GM12873 (cell line): ENCODE measurements around the gene CDX1.

Source experiments
- TF ChIP-seq, protein P1 (sequence below): IDR thresholded peaks from 2 replicates; pipeline ENCODE4 v1.5.1; 2012; ENCODE audit warnings: low read depth, mild to moderate bottlenecking, moderate library complexity, low read length, control low read depth; ENCODE audit not compliant: insufficient read depth; ENCODE audit errors: missing control alignments

Gene CDX1

DNA sequence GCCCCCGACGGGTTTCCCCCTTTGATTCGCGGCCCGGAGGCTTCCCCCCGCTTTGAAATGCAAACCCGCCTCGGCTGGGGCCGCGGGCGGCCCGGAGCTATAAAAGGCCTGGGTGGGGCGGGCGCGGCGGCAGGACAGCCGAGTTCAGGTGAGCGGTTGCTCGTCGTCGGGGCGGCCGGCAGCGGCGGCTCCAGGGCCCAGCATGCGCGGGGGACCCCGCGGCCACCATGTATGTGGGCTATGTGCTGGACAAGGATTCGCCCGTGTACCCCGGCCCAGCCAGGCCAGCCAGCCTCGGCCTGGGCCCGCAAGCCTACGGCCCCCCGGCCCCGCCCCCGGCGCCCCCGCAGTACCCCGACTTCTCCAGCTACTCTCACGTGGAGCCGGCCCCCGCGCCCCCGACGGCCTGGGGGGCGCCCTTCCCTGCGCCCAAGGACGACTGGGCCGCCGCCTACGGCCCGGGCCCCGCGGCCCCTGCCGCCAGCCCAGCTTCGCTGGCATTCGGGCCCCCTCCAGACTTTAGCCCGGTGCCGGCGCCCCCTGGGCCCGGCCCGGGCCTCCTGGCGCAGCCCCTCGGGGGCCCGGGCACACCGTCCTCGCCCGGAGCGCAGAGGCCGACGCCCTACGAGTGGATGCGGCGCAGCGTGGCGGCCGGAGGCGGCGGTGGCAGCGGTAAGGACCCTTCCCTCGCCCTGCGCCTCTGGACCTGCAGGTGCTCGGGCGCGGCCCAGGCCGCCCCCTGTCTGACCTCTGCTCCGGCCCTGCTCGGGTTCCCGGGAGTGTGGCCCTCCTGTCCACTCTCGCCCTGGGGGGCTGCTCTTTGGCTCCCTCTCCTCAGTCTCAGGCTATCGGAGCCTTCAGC, at the start of gene CDX1:
Gene CDX1, plus strand, starts transcription at position 129 of the 862 bp plus-strand sequence. Its CDS starts 99 bp downstream, at position 228.
- TF ChIP-seq, protein P1, sequence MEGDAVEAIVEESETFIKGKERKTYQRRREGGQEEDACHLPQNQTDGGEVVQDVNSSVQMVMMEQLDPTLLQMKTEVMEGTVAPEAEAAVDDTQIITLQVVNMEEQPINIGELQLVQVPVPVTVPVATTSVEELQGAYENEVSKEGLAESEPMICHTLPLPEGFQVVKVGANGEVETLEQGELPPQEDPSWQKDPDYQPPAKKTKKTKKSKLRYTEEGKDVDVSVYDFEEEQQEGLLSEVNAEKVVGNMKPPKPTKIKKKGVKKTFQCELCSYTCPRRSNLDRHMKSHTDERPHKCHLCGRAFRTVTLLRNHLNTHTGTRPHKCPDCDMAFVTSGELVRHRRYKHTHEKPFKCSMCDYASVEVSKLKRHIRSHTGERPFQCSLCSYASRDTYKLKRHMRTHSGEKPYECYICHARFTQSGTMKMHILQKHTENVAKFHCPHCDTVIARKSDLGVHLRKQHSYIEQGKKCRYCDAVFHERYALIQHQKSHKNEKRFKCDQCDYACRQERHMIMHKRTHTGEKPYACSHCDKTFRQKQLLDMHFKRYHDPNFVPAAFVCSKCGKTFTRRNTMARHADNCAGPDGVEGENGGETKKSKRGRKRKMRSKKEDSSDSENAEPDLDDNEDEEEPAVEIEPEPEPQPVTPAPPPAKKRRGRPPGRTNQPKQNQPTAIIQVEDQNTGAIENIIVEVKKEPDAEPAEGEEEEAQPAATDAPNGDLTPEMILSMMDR, result no peak

DNA sequence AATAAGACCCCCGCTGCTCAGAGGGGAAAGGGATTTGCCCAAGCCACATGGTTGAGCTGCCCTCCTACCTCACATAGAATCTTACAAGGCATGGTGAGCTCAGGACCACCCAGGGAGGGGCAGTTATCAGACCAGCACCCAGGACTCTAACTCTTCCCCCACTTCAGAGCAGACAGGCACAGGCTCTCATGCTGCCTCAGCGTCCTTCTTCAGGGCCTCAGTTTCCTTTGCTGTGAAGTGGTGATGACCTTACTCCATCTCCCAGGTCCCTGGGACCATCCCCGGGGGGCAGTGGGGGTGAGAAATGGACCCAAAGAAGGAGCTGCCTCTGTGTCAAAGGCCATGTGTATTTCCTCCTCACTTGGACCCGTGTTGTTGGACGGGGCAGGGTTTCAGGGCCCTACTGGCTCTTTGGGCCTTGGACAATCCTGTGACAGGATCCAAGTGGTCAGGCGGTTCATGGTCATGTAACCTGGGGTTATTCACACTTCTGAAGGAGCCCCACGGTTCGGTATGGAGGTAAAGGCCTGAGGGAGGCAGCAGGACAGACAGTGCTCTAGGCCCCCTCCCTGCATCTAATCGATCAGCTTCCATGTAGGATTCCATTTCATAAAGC, 48.5 kb upstream of the CDX1 start:
- TF ChIP-seq, protein P1, result no peak

DNA sequence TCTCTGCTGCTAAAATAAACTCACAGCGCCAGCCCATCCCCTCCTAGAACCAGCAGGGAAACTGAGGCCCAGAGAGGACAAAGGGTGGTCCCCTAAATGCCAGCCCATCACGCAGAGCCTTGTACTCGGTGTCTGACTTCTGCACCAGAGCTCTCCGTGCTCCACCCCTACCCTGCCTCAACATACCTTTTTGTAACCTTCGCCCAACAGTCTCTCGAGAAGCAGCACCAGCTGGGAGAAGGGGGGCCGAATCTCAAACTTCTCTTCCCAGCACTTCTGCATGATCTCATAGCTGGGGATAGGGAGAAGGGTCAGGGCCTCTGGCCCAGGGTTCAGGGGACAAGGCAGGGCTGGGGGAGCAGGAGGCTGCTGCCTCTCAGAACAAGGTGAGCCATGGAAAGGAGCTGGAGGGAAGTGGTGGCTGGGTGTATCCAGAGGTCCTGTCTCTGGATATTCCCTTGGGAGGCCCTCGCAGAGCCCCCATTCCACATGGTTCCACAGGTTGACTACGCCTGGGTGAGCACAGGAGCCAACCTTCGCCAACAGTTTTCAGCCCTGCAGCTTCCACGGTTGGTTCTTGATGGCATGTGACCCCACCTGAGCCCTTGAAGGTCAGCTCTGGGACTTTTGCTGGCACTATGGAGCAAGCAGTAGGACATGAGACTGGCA, 47.9 kb upstream of the CDX1 start:
- TF ChIP-seq, protein P1, result no peak

DNA sequence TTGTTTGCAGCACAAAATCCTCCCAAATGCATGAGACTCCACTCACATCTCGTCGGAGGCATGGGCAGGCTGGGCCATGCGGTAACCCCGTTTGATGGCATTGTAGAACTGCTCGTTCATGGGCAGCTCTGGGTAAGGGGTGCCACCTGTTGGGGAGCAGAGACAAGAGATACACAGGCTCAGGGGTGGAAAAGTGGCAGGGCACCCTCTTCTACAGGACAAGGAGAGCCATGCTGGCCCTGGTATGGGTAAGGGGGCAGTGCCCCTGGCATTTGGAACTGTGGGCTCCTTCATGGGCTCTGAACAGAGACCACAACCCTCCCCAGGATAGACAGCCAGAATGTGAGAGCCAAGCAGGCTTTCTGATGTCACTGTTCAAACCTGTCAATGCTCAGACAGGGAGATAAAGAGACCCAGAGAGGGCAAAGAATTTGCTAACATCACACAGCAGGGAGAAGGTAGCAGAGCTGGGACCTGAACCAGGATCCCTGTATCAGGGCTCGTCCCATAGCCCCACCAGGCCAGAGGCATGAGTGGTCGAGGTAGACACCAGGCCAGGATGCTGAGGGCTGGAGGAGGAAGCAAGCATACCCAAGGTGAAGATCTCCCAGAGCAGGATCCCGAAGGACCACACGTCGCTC, 47.0 kb upstream of the CDX1 start:
- TF ChIP-seq, protein P1, result peak; percentile 38

DNA sequence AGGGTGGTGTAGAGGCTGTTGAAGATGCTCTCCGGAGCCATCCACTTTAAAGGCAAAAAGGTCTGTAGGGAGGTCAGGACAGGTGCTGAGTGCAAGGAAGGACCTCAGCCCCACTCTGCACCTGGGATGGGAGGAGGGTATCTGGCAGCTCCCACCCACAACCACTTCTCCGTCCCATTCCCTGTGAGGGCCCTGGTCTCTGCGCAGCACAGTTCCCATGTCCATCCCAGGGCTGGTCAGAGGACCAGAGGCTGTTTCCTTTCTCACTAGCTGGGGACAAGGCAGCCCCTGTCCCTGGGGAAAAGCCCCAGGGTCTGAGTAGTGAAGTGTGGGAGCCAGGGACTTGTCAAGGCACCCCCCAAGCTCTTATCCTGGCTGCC, 46.5 kb upstream of the CDX1 start:
- TF ChIP-seq, protein P1, result no peak

DNA sequence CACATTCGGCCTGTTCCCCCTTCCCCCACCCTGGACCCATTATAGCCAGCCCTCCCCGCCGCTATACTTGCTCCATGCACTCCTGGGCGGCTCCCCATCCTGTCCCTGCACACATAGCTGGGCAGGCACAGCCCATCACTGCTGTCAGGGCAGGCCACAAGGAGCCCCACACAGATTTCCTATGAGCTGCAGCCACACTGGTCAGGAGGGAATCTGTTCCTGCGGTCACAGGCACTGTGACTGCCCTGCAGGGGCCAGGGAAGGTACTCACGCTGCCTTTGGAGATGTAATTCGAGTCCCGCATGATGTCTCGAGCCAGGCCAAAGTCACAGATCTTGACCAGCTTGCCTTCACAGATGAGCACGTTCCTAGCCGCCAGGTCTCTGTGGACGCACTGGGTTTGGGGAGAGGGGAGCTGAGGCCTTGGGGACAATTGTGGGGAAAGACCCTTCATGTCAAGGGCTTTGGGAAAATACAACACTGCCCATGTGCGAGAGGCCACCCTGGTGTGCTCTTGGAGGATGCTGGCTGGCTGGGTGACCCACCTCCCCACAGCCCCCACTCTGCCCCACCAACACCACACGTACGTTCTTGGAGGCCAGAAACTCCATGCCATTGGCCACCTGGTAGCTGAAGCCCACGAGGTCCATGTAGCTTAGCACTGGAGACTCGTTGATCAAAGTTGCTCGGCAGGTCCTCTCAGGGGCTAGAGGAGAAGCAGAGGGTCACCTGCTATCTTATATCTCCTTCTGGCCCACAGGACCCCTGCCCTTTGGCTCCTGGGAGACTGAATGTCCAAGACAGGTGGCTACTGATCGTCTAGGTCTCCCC, 45.7 kb upstream of the CDX1 start:
- TF ChIP-seq, protein P1, result no peak
